HEK293 (cell line): ENCODE results near the gene SMTN.

Source experiments
- CTCF ChIA-PET: fragments of 350-600 bp; formaldehyde crosslinking; extraction: SDS; loops from one replicate; lab custom pipeline; 2021; ENCODE audit warnings: antibody characterized with exemption; lab: Yijun Ruan, JAX
- POLR2A ChIA-PET: fragments of 300-600 bp; formaldehyde crosslinking; extraction: SDS; loops from one replicate; lab custom pipeline; 2020; ENCODE audit warnings: antibody characterized with exemption, inconsistent platforms; lab: Yijun Ruan, JAX
- H3K27ac ChIP-seq: fragments of 200-500 bp; sonication (Bioruptor generic); 2 replicates; pipeline ENCODE4 v1.5.1; 2014; ENCODE audit warnings: low read depth, low read length, control low read depth, inconsistent platforms; ENCODE audit errors: extremely low read depth
- H3K36me3 ChIP-seq, 2 experiments: fragments of 200-500 bp in 1 of 2; sonication (Bioruptor generic) in 1 of 2; 1 replicate in 1 of 2; 2 replicates in 1 of 2; pipeline ENCODE4 v1.5.1; 2014 to 2017; ENCODE audit warnings: inconsistent platforms in 2 of 2, low read length in 2 of 2; ENCODE audit not compliant: control insufficient read depth in 2 of 2, insufficient read depth in 1 of 2
- H3K4me1 ChIP-seq: fragments of 200-500 bp; sonication (Bioruptor generic); 2 replicates; pipeline ENCODE4 v1.5.1; 2014; ENCODE audit warnings: mild to moderate bottlenecking, low read length, inconsistent platforms; ENCODE audit not compliant: control insufficient read depth, insufficient read depth
- H3K4me3 ChIP-seq: 2 replicates; pipeline ENCODE4 v1.5.1; 2011; ENCODE audit warnings: low read depth, mild to moderate bottlenecking, control low read depth, low read length, moderate library complexity
- H3K9me3 ChIP-seq: fragments of 200-500 bp; sonication (Bioruptor generic); 2 replicates; pipeline ENCODE4 v1.5.1; 2014; ENCODE audit warnings: low read depth, low read length, inconsistent platforms; ENCODE audit not compliant: control insufficient read depth, insufficient read depth
- HIC1 ChIP-seq: fragments of 450-650 bp; formaldehyde crosslinking; IDR thresholded peaks from 2 replicates; pipeline ENCODE4 v1.5.1; 2016; ENCODE audit warnings: missing biosample characterization, missing genetic modification characterization
- HOXC10 ChIP-seq: sonication (generic); formaldehyde crosslinking; IDR thresholded peaks from 2 replicates; pipeline ENCODE4 v1.8.1; 2023; ENCODE audit warnings: mild to moderate bottlenecking, missing genetic modification reagents
- HOXD13 ChIP-seq: sonication (generic); formaldehyde crosslinking; IDR thresholded peaks from 2 replicates; pipeline ENCODE4 v1.8.0; 2022; ENCODE audit warnings: missing genetic modification reagents, borderline replicate concordance
- KLF1 ChIP-seq: fragments of 450-650 bp; formaldehyde crosslinking; IDR thresholded peaks from 2 replicates; pipeline ENCODE4 v1.5.1; 2016; ENCODE audit warnings: missing biosample characterization, missing genetic modification characterization
- KLF8 ChIP-seq: fragments of 450-650 bp; formaldehyde crosslinking; IDR thresholded peaks from 2 replicates; pipeline ENCODE4 v1.5.1; 2016; ENCODE audit warnings: missing biosample characterization, missing genetic modification characterization
- PRDM1 ChIP-seq: fragments of 450-650 bp; formaldehyde crosslinking; IDR thresholded peaks from 2 replicates; pipeline ENCODE4; 2016; ENCODE audit warnings: missing biosample characterization, missing genetic modification characterization
- SCRT2 ChIP-seq: fragments of 450-650 bp; formaldehyde crosslinking; IDR thresholded peaks from 2 replicates; pipeline ENCODE4 v1.5.1; 2016; ENCODE audit warnings: missing biosample characterization, missing genetic modification characterization
- ZBTB8A ChIP-seq: fragments of 450-650 bp; formaldehyde crosslinking; IDR thresholded peaks from 2 replicates; pipeline ENCODE4 v1.5.1; 2016; ENCODE audit warnings: missing biosample characterization, missing genetic modification characterization
- ZNF114 ChIP-seq: fragments of 450-650 bp; formaldehyde crosslinking; IDR thresholded peaks from 2 replicates; pipeline ENCODE4 v1.5.0; 2017; ENCODE audit warnings: missing biosample characterization, missing genetic modification characterization
- ZNF133 ChIP-seq: fragments of 450-650 bp; formaldehyde crosslinking; IDR thresholded peaks from 2 replicates; pipeline ENCODE4 v1.5.1; 2016; ENCODE audit warnings: missing biosample characterization, missing genetic modification characterization
- ZNF138 ChIP-seq: fragments of 450-650 bp; formaldehyde crosslinking; IDR thresholded peaks from 2 replicates; pipeline ENCODE4 v1.5.1; 2016; ENCODE audit warnings: missing biosample characterization, missing genetic modification characterization, borderline replicate concordance
- ZNF157 ChIP-seq: fragments of 450-650 bp; formaldehyde crosslinking; IDR thresholded peaks from 2 replicates; pipeline ENCODE4 v1.5.1; 2016; ENCODE audit warnings: missing biosample characterization, missing genetic modification characterization
- ZNF174 ChIP-seq: fragments of 450-650 bp; formaldehyde crosslinking; IDR thresholded peaks from 2 replicates; pipeline ENCODE4 v1.5.0; 2017; ENCODE audit warnings: missing biosample characterization, mild to moderate bottlenecking, missing genetic modification characterization
- ZNF18 ChIP-seq: fragments of 450-650 bp; formaldehyde crosslinking; IDR thresholded peaks from 2 replicates; pipeline ENCODE4 v1.5.1; 2016; ENCODE audit warnings: missing biosample characterization, missing genetic modification characterization
- ZNF239 ChIP-seq: fragments of 450-650 bp; formaldehyde crosslinking; IDR thresholded peaks from 2 replicates; pipeline ENCODE4 v1.5.1; 2016; ENCODE audit warnings: missing biosample characterization, missing genetic modification characterization
- ZNF341 ChIP-seq: fragments of 450-650 bp; formaldehyde crosslinking; IDR thresholded peaks from 2 replicates; pipeline ENCODE4; 2016; ENCODE audit warnings: low read depth, missing biosample characterization, missing genetic modification characterization
- ZNF37A ChIP-seq: fragments of 450-650 bp; IDR thresholded peaks from 2 replicates; pipeline ENCODE4 v1.5.1; 2018; ENCODE audit warnings: missing biosample characterization, missing genetic modification characterization
- ZNF404 ChIP-seq: fragments of 450-650 bp; formaldehyde crosslinking; IDR thresholded peaks from 2 replicates; pipeline ENCODE4 v1.5.1; 2017; ENCODE audit warnings: missing biosample characterization, missing genetic modification characterization
- ZNF777 ChIP-seq: fragments of 450-650 bp; formaldehyde crosslinking; IDR thresholded peaks from 2 replicates; pipeline ENCODE4 v1.5.1; 2017; ENCODE audit warnings: missing biosample characterization, missing genetic modification characterization, borderline replicate concordance
- TF ChIP-seq, protein P1 (sequence below): fragments of 450-650 bp; formaldehyde crosslinking; IDR thresholded peaks from 2 replicates; pipeline ENCODE4 v1.5.1; 2017; ENCODE audit warnings: missing biosample characterization, mild to moderate bottlenecking, missing genetic modification characterization, moderate library complexity
- TF ChIP-seq, protein P2 (sequence below): fragments of 450-650 bp; formaldehyde crosslinking; IDR thresholded peaks from 2 replicates; pipeline ENCODE4 v1.5.1; 2016; ENCODE audit warnings: missing biosample characterization, missing genetic modification characterization

SMTN gene

GRCh38 chr22:31099841-31100761, 19.0 kb downstream of the SMTN start:
- POLR2A ChIA-PET: interaction anchor here (0.6 kb wide), 1 partner anchor 9 kb away, joined by 3 read pairs; no protein-coding TSS in a partner anchor
- no peak overlapping the region for H3K27ac ChIP-seq
- H3K36me3 ChIP-seq: peaks cover 0 to 55% of the 10 kb centered on the region in 2 experiments; a peak in 2 of 3 replicates
- CTCF ChIA-PET: interaction anchor here (0.6 to 1.6 kb wide), 2 partner anchors 8 to 654 kb away, joined by 3 to 6 read pairs; partner anchors contain the start of gene SELENOM
- H3K9me3 ChIP-seq: no peaks in the 10 kb centered on the region
- TF ChIP-seq ZNF777 (tag by site-specific recombination) (no peak), PRDM1 (tag by site-specific recombination) (0 out of 2 replicates have a peak, but pooled peaks have one; percentile 10), HIC1 (tag by site-specific recombination) (peak; percentile 21; the same call in 1 of the 2 replicates)
- no peaks in the 10 kb centered on the region for H3K4me1 ChIP-seq
- H3K4me3 ChIP-seq: no peak overlapping the region

DNA sequence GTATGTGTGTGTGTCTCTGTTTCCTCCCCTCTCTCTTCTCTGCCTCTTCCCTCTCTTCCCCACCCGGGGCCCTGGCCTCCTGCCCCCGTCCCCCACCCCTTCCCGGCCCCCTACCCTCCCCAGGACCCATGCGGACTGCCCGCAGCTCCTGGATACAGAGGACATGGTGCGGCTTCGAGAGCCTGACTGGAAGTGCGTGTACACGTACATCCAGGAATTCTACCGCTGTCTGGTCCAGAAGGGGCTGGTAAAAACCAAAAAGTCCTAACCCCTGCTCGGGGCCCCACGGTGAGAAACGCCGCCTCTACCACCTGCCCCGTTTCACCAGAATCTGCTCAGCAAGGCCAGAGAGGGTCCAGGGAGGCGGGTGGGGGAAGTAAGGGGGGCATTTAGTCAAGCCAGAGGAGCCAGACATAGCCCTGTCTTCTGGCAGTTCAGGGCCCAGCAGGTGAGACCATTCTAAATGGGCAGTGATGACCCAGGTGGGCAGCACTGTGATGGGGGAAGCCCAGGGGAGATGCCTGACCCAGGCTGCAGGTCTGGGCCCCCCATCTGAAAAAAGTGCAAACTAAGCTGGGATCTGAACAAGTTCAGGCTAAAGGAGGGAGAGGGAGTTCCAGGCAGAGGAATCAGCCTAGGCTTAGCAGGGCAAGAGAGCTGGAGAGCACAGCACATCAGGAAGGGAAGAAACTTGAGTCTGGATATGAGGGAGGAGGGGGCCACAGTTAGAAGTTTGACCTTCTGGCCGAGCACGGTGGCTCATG, 19.8 kb downstream of the SMTN start:
- Histone ChIP-seq H3K9me3 (no peaks in the 10 kb centered on the region), H3K27ac (no peak overlapping the region), H3K36me3 (peaks cover 0 to 55% of the 10 kb centered on the region in 2 experiments; a peak in 2 of 3 replicates), H3K4me1 (no peaks in the 10 kb centered on the region), H3K4me3 (no peak overlapping the region)
- ChIA-PET POLR2A (interaction anchor here (1.9 kb wide), 1 partner anchor 20 kb away, joined by 9 read pairs; the partner anchor contains the start of gene SMTN), CTCF (interaction anchor here (0.6 to 0.8 kb wide), 2 partner anchors 16 to 48 kb away, joined by 3 to 5 read pairs; no protein-coding TSS in a partner anchor)
- no peak for TF ChIP-seq ZNF404 (tag by site-specific recombination)
- no peak for TF ChIP-seq ZNF37A (tag by site-specific recombination)

DNA sequence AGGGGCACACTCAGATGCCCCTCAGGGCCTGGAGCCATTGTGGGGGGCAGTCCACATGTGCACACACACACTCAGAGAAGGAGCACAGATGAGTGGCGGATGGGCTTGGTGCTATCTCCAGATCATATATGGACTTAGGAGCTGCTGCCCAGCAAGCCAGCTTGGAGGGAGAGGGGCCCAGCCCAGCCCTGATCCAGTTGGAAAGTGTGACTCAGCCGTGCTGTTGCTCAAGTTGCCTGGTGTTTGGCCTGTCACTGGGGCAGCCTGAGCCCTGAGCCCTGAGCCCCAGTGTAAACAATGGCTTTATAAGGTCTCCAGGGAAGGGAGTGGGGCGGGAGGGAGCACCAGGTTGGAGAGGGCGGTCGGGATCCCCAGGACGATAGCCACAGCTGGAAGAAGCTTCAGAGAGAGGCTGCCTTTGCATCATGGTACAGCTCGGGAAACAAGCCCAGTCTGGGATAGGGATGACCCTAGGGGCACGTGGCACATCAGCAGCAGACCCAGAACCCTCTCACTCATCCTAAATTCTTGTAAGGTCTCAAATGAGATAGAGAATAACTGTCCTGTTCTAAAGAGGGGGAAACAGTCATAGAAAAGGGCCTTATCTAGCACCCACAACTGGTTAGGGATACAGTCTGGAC, 21.4 kb downstream of the SMTN start:
- ChIA-PET CTCF (interaction anchor here (0.6 to 1.2 kb wide), 3 partner anchors 12 to 918 kb away, joined by 3 to 4 read pairs (median 3); no protein-coding TSS in a partner anchor), POLR2A (interaction anchor here (0.6 to 1.9 kb wide), 3 partner anchors 22 to 142 kb away, joined by 4 to 9 read pairs (median 7); partner anchors contain the start of gene SMTN)
- H3K4me1 ChIP-seq: no peaks in the 10 kb centered on the region
- no peak overlapping the region for H3K27ac ChIP-seq
- no peak overlapping the region for H3K4me3 ChIP-seq
- no peaks in the 10 kb centered on the region for H3K9me3 ChIP-seq
- peaks cover 0 to 43% of the 10 kb centered on the region in 2 experiments; a peak in 1 of 3 replicates for H3K36me3 ChIP-seq
- TF ChIP-seq ZNF114 (no peak), ZNF138 (tag by site-specific recombination) (no peak), ZNF133 (tag by site-specific recombination) (no peak), HOXC10 (CRISPR knock-in tag) (no peak), ZNF157 (no peak), ZNF239 (no peak), KLF1 (no peak), SCRT2 (peak; percentile 78), ZNF341 (tag by site-specific recombination) (no peak), ZNF174 (no peak), ZBTB8A (no peak), HOXD13 (no peak), KLF8 (tag by site-specific recombination) (no peak), ZNF18 (tag by site-specific recombination) (no peak)
- TF ChIP-seq, protein P1, sequence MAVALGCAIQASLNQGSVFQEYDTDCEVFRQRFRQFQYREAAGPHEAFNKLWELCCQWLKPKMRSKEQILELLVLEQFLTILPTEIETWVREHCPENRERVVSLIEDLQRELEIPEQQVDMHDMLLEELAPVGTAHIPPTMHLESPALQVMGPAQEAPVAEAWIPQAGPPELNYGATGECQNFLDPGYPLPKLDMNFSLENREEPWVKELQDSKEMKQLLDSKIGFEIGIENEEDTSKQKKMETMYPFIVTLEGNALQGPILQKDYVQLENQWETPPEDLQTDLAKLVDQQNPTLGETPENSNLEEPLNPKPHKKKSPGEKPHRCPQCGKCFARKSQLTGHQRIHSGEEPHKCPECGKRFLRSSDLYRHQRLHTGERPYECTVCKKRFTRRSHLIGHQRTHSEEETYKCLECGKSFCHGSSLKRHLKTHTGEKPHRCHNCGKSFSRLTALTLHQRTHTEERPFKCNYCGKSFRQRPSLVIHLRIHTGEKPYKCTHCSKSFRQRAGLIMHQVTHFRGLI (tag by site-specific recombination): peak; percentile 57; the same call in 1 of the 2 replicates
- TF ChIP-seq, protein P2, sequence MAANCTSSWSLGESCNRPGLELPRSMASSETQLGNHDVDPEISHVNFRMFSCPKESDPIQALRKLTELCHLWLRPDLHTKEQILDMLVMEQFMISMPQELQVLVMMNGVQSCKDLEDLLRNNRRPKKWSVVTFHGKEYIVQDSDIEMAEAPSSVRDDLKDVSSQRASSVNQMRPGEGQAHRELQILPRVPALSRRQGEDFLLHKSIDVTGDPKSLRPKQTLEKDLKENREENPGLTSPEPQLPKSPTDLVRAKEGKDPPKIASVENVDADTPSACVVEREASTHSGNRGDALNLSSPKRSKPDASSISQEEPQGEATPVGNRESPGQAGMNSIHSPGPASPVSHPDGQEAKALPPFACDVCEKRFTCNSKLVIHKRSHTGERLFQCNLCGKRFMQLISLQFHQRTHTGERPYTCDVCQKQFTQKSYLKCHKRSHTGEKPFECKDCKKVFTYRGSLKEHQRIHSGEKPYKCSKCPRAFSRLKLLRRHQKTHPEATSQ (tag by site-specific recombination): no peak
